Tibial artery (tissue), 4 donors: Measurements from ENCODE around the gene PSMA5.

ENCODE experiments used
- DNase-seq, 2 donors: peaks; one replicate each; pipeline ENCODE4 v3.0.0-alpha.2; 2019
- H3K27ac ChIP-seq, 2 donors: fragments of 200-600 bp; sonication (generic) in 1 of 2; 1 replicate in 1 of 2; 2 replicates in 1 of 2; pipeline ENCODE4 v1.5.1; 2018 to 2019; ENCODE audit warnings: mild to moderate bottlenecking in 1 of 2
- H3K27me3 ChIP-seq, 2 donors: fragments of 200-600 bp; sonication (generic) in 1 of 2; one replicate each; pipeline versions ENCODE4 v1.5.1 to v1.6.0; 2016 to 2019
- H3K36me3 ChIP-seq, 3 donors: fragments of 200-600 bp; sonication (generic) in 2 of 3; one replicate each; pipeline ENCODE4 v1.5.1; 2016 to 2019; ENCODE audit warnings: mild to moderate bottlenecking in 2 of 3
- H3K4me1 ChIP-seq, 4 donors: fragments of 200-600 bp; sonication (generic) in 2 of 4; 1 replicate in 3 of 4; 2 replicates in 1 of 4; pipeline ENCODE4 v1.5.1; 2016 to 2019
- H3K4me3 ChIP-seq, 2 donors: fragments of 200-600 bp; sonication (generic) in 1 of 2; 1 replicate in 1 of 2; 2 replicates in 1 of 2; pipeline ENCODE4 v1.5.1; 2018 to 2019; ENCODE audit warnings: mild to moderate bottlenecking in 2 of 2
- H3K9me3 ChIP-seq, 3 donors: fragments of 200-600 bp; sonication (generic) in 1 of 3; one replicate each; pipeline ENCODE4 v1.5.1; 2016 to 2019
- CTCF ChIP-seq, 2 experiments: fragments of 200-600 bp in 1 of 2; fragments of 450-650 bp in 1 of 2; IDR thresholded peaks; one replicate each; pipeline ENCODE4 v1.5.1; 2017 to 2019; ENCODE audit warnings: antibody characterized with exemption in 2 of 2, mild to moderate bottlenecking in 1 of 2, moderate library complexity in 1 of 2
- intact Hi-C: fragments of 100-400 bp; cut with DNase I; formaldehyde crosslinking; loops from one replicate; pipeline ENCODE4 v1.15.0; 2023; ENCODE audit warnings: low total_unique reads

PSMA5 gene

DNA sequence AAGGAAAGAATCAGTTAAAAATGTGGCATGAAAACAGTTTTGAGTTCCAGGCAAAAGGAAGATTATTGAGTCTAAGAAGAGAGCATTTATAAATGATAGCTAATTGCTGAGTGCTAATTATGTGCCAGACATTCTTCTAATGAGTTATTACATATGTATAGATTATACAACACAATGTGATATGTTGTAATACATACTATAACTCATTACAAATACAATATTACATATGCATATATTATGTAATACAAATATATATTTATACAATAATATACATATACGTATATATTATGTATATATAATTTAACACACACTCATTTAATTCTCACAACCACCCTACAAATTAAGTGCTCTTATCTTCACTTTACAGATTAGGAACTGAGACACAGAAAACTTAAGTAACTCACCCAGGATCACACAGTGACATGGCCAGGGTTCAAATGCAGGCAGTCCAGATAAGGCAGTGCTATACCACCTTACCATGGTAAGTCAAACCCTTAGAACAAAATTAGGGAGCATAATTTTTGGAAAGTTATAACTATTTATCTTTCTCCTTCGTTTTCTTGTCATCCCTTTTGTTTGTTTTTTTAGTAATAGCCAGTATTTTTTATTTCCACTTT is 32.5 kb downstream of the PSMA5 start:
- TF ChIP-seq CTCF (IDR thresholded peaks at IDR 0.05), result no peak
- Histone ChIP-seq H3K9me3 (no peaks in the 10 kb centered on the region), H3K4me3 (peak overlapping the region; percentile 66 to 69), H3K4me1 (peaks cover 3 to 76% (median 37%) of the 10 kb centered on the region in 4 donors), H3K36me3 (no peaks in the 10 kb centered on the region), H3K27ac (peak overlapping the region; percentile 82 to 87), H3K27me3 (no peaks in the 10 kb centered on the region)
- intact Hi-C loops, result no loop called here
- no peak for DNase-seq

GRCh38 chr1:109392788-109393616 is 33.2 kb downstream of the PSMA5 start:
- no peaks in the 10 kb centered on the region for H3K27me3 ChIP-seq
- TF ChIP-seq CTCF (IDR thresholded peaks at IDR 0.05), result no peak
- H3K4me1 ChIP-seq, result peaks cover 3 to 76% (median 38%) of the 10 kb centered on the region in 4 donors
- DNase-seq, result peak; percentile 62 to 83
- peak overlapping the region; percentile 66 to 69 for H3K4me3 ChIP-seq
- no peaks in the 10 kb centered on the region for H3K36me3 ChIP-seq
- no peaks in the 10 kb centered on the region for H3K9me3 ChIP-seq
- intact Hi-C loops, result no loop called here
- peak overlapping the region; percentile 82 to 87 for H3K27ac ChIP-seq

DNA sequence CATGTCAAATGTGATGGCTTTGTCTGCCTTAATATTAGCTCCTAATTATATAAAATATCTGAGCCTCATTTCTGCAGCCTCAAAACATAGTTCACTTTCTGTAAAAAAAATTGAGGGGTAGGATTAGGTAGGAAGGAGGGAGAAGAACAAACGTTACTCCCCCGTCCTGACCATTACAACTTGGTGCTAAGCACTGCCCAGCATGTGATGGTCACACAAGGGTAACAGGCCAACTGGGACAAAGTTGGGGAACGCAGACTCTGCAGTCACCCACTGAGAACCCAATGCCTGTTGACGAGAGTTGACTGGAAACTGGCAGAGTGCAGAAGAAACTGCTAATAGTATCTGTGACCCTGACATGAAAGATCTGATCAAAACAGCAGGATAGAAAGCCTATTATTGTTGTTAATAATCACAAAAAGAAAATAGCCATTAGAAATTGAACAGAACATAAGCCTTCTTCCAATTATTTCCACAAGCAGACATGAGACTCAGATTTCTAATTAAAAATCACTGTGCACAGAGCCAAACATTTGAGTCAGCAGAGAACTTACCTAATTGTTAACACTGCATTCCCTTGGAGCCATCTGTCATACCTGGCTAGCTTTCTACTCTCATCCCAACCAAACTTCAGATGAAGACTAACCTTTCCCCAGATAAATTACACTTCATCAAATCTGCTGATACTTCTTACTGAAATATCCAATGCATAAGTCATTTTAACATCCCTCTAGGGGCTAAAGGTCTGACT is 34.0 kb downstream of the PSMA5 start:
- no peaks in the 10 kb centered on the region for H3K9me3 ChIP-seq
- intact Hi-C loops, result no loop called here
- no peaks in the 10 kb centered on the region for H3K36me3 ChIP-seq
- peak overlapping the region; percentile 66 to 69 for H3K4me3 ChIP-seq
- H3K4me1 ChIP-seq, result peaks cover 3 to 84% (median 44%) of the 10 kb centered on the region in 4 donors
- H3K27me3 ChIP-seq, result no peaks in the 10 kb centered on the region
- DNase-seq, result peak; percentile 55 to 82
- no peak for TF ChIP-seq CTCF (IDR thresholded peaks at IDR 0.05)
- H3K27ac ChIP-seq, result peak overlapping the region; percentile 82 to 87

DNA sequence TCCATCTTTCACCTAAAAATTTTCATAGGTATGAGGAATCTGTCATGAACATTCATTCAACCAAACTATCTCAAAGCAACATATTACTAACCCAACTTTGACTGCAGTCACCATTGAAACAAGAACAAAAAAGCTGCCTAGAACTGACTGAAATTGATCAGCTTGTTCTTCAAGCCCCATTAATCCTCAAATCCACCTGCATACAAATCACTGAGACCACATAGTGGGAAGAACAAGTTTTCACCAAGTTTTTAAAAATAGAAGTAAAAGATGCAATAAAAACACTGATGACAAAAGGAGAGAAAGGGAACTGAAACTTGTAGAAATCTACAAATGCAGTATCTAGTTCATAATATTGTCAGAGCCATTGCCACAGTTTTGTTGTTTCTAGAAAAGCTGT is 34.6 kb downstream of the PSMA5 start:
- H3K27me3 ChIP-seq, result no peaks in the 10 kb centered on the region
- no peak for DNase-seq
- peaks cover 3 to 90% (median 50%) of the 10 kb centered on the region in 4 donors for H3K4me1 ChIP-seq
- no peaks in the 10 kb centered on the region for H3K9me3 ChIP-seq
- no peaks in the 10 kb centered on the region for H3K36me3 ChIP-seq
- H3K27ac ChIP-seq, result peak overlapping the region; percentile 82 to 87
- H3K4me3 ChIP-seq, result peak overlapping the region; percentile 66 to 69
- no peak for TF ChIP-seq CTCF (IDR thresholded peaks at IDR 0.05)
- intact Hi-C loops, result no loop called here

DNA sequence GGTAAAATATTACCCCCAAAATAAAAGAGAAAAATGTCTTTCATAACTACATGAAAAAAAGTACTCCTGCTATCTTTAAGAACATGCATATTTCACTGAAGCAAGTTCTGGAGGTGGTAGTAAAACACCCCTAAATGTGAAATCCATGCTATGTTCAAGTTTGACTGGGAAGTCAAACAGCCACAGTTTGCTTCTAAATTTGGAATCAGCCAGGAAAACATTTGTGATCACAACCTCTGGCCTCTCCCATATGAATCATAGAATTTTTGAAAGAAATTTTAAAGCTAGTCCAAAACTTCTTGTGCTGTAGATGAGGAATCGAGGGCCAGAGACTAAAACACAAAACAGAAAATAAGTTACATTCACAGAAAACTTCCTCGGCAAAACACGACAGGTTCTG is 35.1 kb downstream of the PSMA5 start:
- Histone ChIP-seq H3K27ac (peak overlapping the region; percentile 82 to 87), H3K9me3 (no peaks in the 10 kb centered on the region), H3K4me3 (peak overlapping the region; percentile 66 to 69), H3K27me3 (no peaks in the 10 kb centered on the region), H3K4me1 (peaks cover 3 to 95% (median 54%) of the 10 kb centered on the region in 4 donors), H3K36me3 (no peaks in the 10 kb centered on the region)
- no peak for DNase-seq
- no peak for TF ChIP-seq CTCF (IDR thresholded peaks at IDR 0.05)
- intact Hi-C loops, result no loop called here
